Liver (tissue), 9 donors: ENCODE data around the gene CCAR1. TPM values are rescaled to one million over a fixed set of nuclear protein-coding genes. Genes with fewer than 3 reads are reported as not detected.
"Not testable (repeated sequence)": the region's sequence is repeated elsewhere in the genome, so short reads cannot be mapped to it uniquely, and the experiment has no call there.

Experiments used
- DNase-seq: peaks from one replicate; pipeline ENCODE4 v3.0.0-alpha.2; 2017; ENCODE audit warnings: low spot score
- H3K27ac ChIP-seq, 2 donors: one replicate each; pipeline ENCODE4 v1.7.0; 2013; ENCODE audit warnings: inconsistent platforms in 2 of 2, low read length in 2 of 2, control low read depth in 1 of 2, low read depth in 1 of 2, mild to moderate bottlenecking in 1 of 2
- H3K27me3 ChIP-seq, 4 donors: one replicate each; pipeline versions ENCODE4 v1.6.1 to v1.7.0; 2013; ENCODE audit warnings: low read length in 3 of 4, inconsistent platforms in 1 of 4, mild to moderate bottlenecking in 1 of 4, moderate library complexity in 1 of 4; ENCODE audit not compliant: control insufficient read depth in 4 of 4, insufficient read depth in 4 of 4
- H3K36me3 ChIP-seq, 4 donors: one replicate each; pipeline versions ENCODE4 v1.6.1 to v1.7.0; 2013; ENCODE audit warnings: low read length in 3 of 4, mild to moderate bottlenecking in 3 of 4, low read depth in 1 of 4, moderate library complexity in 1 of 4; ENCODE audit not compliant: control insufficient read depth in 4 of 4, insufficient read depth in 3 of 4
- H3K4me1 ChIP-seq, 4 donors: one replicate each; pipeline versions ENCODE4 v1.6.1 to v1.7.0; 2013; ENCODE audit warnings: low read length in 3 of 4, mild to moderate bottlenecking in 3 of 4, moderate library complexity in 1 of 4; ENCODE audit not compliant: control insufficient read depth in 4 of 4, insufficient read depth in 4 of 4
- H3K4me3 ChIP-seq, 3 donors: one replicate each; pipeline versions ENCODE4 v1.6.1 to v1.7.0; 2013; ENCODE audit warnings: low read length in 3 of 3, control low read depth in 1 of 3, low read depth in 1 of 3, mild to moderate bottlenecking in 1 of 3
- H3K9ac ChIP-seq, 2 donors: one replicate each; pipeline ENCODE4 v1.7.0; 2013; ENCODE audit warnings: low read length in 2 of 2, mild to moderate bottlenecking in 2 of 2, moderate library complexity in 2 of 2, control low read depth in 1 of 2, low read depth in 1 of 2
- H3K9me3 ChIP-seq, 4 donors: one replicate each; pipeline versions ENCODE4 v1.6.1 to v1.7.0; 2013; ENCODE audit warnings: low read length in 3 of 4; ENCODE audit not compliant: control insufficient read depth in 4 of 4
- EGR1 ChIP-seq, 2 donors: IDR thresholded peaks; 2 replicates each; pipeline ENCODE4 v1.6.1; 2016 to 2018; ENCODE audit warnings: antibody characterized with exemption in 2 of 2, low read depth in 2 of 2
- FOXA1 ChIP-seq: IDR thresholded peaks from 2 replicates; pipeline ENCODE4 v1.6.1; 2016; ENCODE audit warnings: antibody characterized with exemption
- FOXA2 ChIP-seq: IDR thresholded peaks from 2 replicates; pipeline ENCODE4 v1.6.1; 2016; ENCODE audit warnings: antibody characterized with exemption
- GABPA ChIP-seq, 2 donors: IDR thresholded peaks in 1 of 2; conservative IDR thresholded peaks in 1 of 2; 2 replicates each; pipeline ENCODE4 v1.6.1; 2016; ENCODE audit warnings: antibody characterized with exemption in 2 of 2, mild to moderate bottlenecking in 1 of 2, moderate library complexity in 1 of 2
- HNF4A ChIP-seq, 2 donors: conservative IDR thresholded peaks; 2 replicates each; pipeline ENCODE4 v1.6.1; 2016; ENCODE audit warnings: antibody characterized with exemption in 2 of 2, mild to moderate bottlenecking in 2 of 2
- HNF4G ChIP-seq: IDR thresholded peaks from 2 replicates; pipeline ENCODE4 v1.6.1; 2016; ENCODE audit warnings: antibody characterized with exemption
- JUND ChIP-seq, 2 donors: IDR thresholded peaks; 2 replicates each; pipeline ENCODE4 v1.6.1; 2016; ENCODE audit warnings: antibody characterized with exemption in 2 of 2
- MAX ChIP-seq: IDR thresholded peaks from 2 replicates; pipeline ENCODE4 v1.6.1; 2016; ENCODE audit warnings: antibody characterized with exemption
- NR2F2 ChIP-seq: IDR thresholded peaks from 2 replicates; pipeline ENCODE4 v1.6.1; 2016; ENCODE audit warnings: antibody characterized with exemption
- RAD21 ChIP-seq, 2 donors: IDR thresholded peaks; 2 replicates each; pipeline ENCODE4 v1.6.1; 2016; ENCODE audit warnings: antibody characterized with exemption in 2 of 2, mild to moderate bottlenecking in 2 of 2
- RXRA ChIP-seq, 2 donors: IDR thresholded peaks; 2 replicates each; pipeline ENCODE4 v1.6.1; 2017 to 2018; ENCODE audit warnings: antibody characterized with exemption in 2 of 2, mild to moderate bottlenecking in 1 of 2
- SP1 ChIP-seq: IDR thresholded peaks from 2 replicates; pipeline ENCODE4 v1.6.1; 2018; ENCODE audit warnings: antibody characterized with exemption, mild to moderate bottlenecking
- TAF1 ChIP-seq: conservative IDR thresholded peaks from 2 replicates; pipeline ENCODE4 v1.6.1; 2016; ENCODE audit warnings: antibody characterized with exemption, mild to moderate bottlenecking
- YY1 ChIP-seq: IDR thresholded peaks from 2 replicates; pipeline ENCODE4 v1.6.1; 2016; ENCODE audit warnings: antibody characterized with exemption, mild to moderate bottlenecking
- ZBTB33 ChIP-seq: IDR thresholded peaks from 2 replicates; pipeline ENCODE4 v1.6.1; 2016; ENCODE audit warnings: antibody characterized with exemption
- WGBS: extraction: QIAGEN DNeasy Blood & Tissue Kit; methylation state at CpG from one replicate; pipeline ENCODE4 v1.1.7; 2013; 5-methylcytosine and 5-hydroxymethylcytosine counted together
- polyA plus RNA-seq, 2 donors: library from polyadenylated mRNA; stranded (reverse) in 1 of 2; unstranded in 1 of 2; fragments of 200-250 nt in 1 of 2; fragments of >200 nt in 1 of 2; fragmentation: Nextera tagmentation in 1 of 2; extraction: Ambion mirVana in 1 of 2; gene quantifications; one replicate each; pipeline versions ENCODE4 v1.2.1 to v1.2.3, GENCODE V29; 2013 to 2015
- total RNA-seq, 2 donors: library from RNA; depleted of rRNA; stranded (reverse); fragments of >200 nt; gene quantifications; one replicate each; pipeline ENCODE4 v1.2.3, GENCODE V29; 2014
- TF ChIP-seq, protein P1 (sequence below): IDR thresholded peaks from 2 replicates; pipeline ENCODE4 v1.6.1; 2016; ENCODE audit warnings: antibody characterized with exemption
- TF ChIP-seq, protein P2 (sequence below): IDR thresholded peaks from 2 replicates; pipeline ENCODE4 v1.6.1; 2016; ENCODE audit warnings: antibody characterized with exemption, mild to moderate bottlenecking
- TF ChIP-seq, protein P3 (sequence below): fragments of 150-350 bp; IDR thresholded peaks from 2 replicates; pipeline ENCODE4 v1.5.1; 2017; ENCODE audit warnings: improper control_type of control experiment, low read depth, low read length; ENCODE audit not compliant: missing input control
- donor health status: healthy.
- donor health status: healthy.
- donor health status: healthy.
- donor health status: healthy.
- donor health status: healthy.

CCAR1 gene
- total and polyA plus RNA-seq, 4 donors = 10.5 to 27.5 (median 19.8) TPM

DNA sequence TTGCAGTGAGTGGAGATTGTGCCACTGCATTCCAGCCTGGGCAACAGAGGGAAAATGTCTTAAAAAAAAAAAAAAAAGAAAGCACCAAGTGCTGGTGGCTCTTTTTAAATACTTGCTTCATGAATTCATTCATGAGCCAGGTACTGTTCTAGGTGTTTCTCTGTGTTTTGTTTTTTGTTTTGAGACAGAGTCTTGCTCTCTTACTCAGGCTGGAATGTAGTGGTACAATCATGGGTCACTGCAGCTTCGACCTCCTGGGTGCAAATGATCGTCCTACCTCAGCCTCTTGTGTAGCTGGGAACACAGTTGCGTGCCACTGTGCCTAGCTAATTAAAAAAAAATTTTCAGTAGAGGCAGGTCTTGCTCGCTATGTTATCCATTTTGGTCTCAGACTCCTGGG is 111.6 kb downstream of the CCAR1 start:
- DNase-seq = no peak
- WGBS = 91% methylated on average over 4 of the region's 4 CpGs
- Histone ChIP-seq H3K36me3 (no peaks in the 10 kb centered on the region), H3K27ac (no peak overlapping the region), H3K27me3 (no peaks in the 10 kb centered on the region), H3K4me1 (peaks cover 0 to 4% (median 2%) of the 10 kb centered on the region in 4 donors), H3K9ac (no peak overlapping the region), H3K4me3 (no peak overlapping the region), H3K9me3 (no peaks in the 10 kb centered on the region)
- no peak for TF ChIP-seq RXRA (IDR thresholded peaks at IDR 0.05)
- no peak for TF ChIP-seq GABPA (IDR thresholded peaks at IDR 0.05 in 1 of 2, conservative IDR thresholded peaks at IDR 0.05 in 1 of 2)

GRCh38 chr10:68837626-68838322 is 116.7 kb downstream of the CCAR1 start:
- DNase-seq = no peak
- H3K4me3 ChIP-seq = no peak overlapping the region
- H3K9me3 ChIP-seq = no peaks in the 10 kb centered on the region
- TF ChIP-seq SP1 = no peak
- TF ChIP-seq GABPA (IDR thresholded peaks at IDR 0.05 in 1 of 2, conservative IDR thresholded peaks at IDR 0.05 in 1 of 2) = no peak
- TF ChIP-seq, protein P1, sequence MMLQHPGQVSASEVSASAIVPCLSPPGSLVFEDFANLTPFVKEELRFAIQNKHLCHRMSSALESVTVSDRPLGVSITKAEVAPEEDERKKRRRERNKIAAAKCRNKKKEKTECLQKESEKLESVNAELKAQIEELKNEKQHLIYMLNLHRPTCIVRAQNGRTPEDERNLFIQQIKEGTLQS = no peak
- TF ChIP-seq HNF4G = no peak
- TF ChIP-seq TAF1 = no peak
- TF ChIP-seq RAD21 (IDR thresholded peaks at IDR 0.05) = no peak
- TF ChIP-seq MAX = no peak
- TF ChIP-seq HNF4A (conservative IDR thresholded peaks at IDR 0.05) = no peak
- no peak for TF ChIP-seq EGR1 (IDR thresholded peaks at IDR 0.05; ENCODE audit: low read depth in 2 of 2)
- TF ChIP-seq, protein P2, sequence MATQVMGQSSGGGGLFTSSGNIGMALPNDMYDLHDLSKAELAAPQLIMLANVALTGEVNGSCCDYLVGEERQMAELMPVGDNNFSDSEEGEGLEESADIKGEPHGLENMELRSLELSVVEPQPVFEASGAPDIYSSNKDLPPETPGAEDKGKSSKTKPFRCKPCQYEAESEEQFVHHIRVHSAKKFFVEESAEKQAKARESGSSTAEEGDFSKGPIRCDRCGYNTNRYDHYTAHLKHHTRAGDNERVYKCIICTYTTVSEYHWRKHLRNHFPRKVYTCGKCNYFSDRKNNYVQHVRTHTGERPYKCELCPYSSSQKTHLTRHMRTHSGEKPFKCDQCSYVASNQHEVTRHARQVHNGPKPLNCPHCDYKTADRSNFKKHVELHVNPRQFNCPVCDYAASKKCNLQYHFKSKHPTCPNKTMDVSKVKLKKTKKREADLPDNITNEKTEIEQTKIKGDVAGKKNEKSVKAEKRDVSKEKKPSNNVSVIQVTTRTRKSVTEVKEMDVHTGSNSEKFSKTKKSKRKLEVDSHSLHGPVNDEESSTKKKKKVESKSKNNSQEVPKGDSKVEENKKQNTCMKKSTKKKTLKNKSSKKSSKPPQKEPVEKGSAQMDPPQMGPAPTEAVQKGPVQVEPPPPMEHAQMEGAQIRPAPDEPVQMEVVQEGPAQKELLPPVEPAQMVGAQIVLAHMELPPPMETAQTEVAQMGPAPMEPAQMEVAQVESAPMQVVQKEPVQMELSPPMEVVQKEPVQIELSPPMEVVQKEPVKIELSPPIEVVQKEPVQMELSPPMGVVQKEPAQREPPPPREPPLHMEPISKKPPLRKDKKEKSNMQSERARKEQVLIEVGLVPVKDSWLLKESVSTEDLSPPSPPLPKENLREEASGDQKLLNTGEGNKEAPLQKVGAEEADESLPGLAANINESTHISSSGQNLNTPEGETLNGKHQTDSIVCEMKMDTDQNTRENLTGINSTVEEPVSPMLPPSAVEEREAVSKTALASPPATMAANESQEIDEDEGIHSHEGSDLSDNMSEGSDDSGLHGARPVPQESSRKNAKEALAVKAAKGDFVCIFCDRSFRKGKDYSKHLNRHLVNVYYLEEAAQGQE = no peak
- TF ChIP-seq, protein P3, sequence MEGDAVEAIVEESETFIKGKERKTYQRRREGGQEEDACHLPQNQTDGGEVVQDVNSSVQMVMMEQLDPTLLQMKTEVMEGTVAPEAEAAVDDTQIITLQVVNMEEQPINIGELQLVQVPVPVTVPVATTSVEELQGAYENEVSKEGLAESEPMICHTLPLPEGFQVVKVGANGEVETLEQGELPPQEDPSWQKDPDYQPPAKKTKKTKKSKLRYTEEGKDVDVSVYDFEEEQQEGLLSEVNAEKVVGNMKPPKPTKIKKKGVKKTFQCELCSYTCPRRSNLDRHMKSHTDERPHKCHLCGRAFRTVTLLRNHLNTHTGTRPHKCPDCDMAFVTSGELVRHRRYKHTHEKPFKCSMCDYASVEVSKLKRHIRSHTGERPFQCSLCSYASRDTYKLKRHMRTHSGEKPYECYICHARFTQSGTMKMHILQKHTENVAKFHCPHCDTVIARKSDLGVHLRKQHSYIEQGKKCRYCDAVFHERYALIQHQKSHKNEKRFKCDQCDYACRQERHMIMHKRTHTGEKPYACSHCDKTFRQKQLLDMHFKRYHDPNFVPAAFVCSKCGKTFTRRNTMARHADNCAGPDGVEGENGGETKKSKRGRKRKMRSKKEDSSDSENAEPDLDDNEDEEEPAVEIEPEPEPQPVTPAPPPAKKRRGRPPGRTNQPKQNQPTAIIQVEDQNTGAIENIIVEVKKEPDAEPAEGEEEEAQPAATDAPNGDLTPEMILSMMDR = no peak
- no peak for TF ChIP-seq YY1
- no peak for TF ChIP-seq NR2F2
- no peak for TF ChIP-seq ZBTB33
- no peak for TF ChIP-seq JUND (IDR thresholded peaks at IDR 0.05)
- TF ChIP-seq FOXA2 = no peak
- no peak for TF ChIP-seq RXRA (IDR thresholded peaks at IDR 0.05)
- no peak for TF ChIP-seq FOXA1
- no peaks in the 10 kb centered on the region for H3K27me3 ChIP-seq
- no peak overlapping the region for H3K9ac ChIP-seq
- H3K27ac ChIP-seq = no peak overlapping the region
- WGBS = 95% methylated on average over 8 of the region's 8 CpGs
- H3K36me3 ChIP-seq = no peaks in the 10 kb centered on the region
- H3K4me1 ChIP-seq = no peaks in the 10 kb centered on the region

DNA sequence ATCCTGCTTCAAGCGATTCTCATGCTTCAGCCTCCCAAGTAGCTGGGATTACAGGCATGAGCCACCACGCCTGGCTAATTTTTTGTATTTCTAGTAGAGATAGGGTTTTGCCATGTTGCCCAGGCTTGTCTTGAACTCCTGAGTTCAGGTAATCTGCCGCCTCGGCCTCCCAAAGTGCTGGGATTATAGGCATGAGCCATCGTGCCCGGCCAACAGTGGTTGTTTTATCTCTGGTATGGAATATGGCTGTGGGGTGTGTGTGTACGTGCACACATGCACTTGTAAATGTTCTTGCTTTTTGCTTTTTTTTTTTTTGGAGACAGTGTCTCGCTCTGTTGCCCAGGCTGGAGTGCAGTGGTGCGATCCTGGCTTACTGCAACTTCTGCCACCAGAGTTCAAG is 119.6 kb downstream of the CCAR1 start:
- H3K4me3 ChIP-seq, DNase-seq: not testable (repeated sequence)
- WGBS = 98% methylated on average over 9 of the region's 9 CpGs

More for the DNA sequence above, 119.6 kb downstream of the CCAR1 start:
- H3K27ac ChIP-seq, H3K27me3 ChIP-seq, H3K4me1 ChIP-seq, H3K9ac ChIP-seq, H3K9me3 ChIP-seq, H3K36me3 ChIP-seq: not testable (repeated sequence)
